Endothelial cell of umbilical vein (primary cell): ENCODE data around the gene PFDN6. TPM values are rescaled to one million over a fixed set of nuclear protein-coding genes. Genes with fewer than 3 reads are reported as not detected.
A peak's percentile ranks its signal among the peaks of the same experiment; 100 is the strongest.

ENCODE experiments used
- BruUV-seq: library from RNA; stranded (reverse); fragments of 400-500 nt; replicated peaks from 2 replicates; lab custom pipeline; 2021; lab: Mats Ljungman, UMichigan
- CTCF ChIA-PET: fragments of 300-600, 350-600 bp; sonication (Branson Sonifier 250); formaldehyde crosslinking; loops from one replicate; lab custom pipeline; 2021; ENCODE audit warnings: antibody characterized with exemption, inconsistent platforms; lab: Charles Lee
- POLR2A ChIA-PET: fragments of 300-600, 350-600 bp; sonication (Branson Sonifier 250); formaldehyde crosslinking; loops from one replicate; lab custom pipeline; 2021; ENCODE audit warnings: antibody characterized with exemption, inconsistent platforms; lab: Charles Lee
- DNase-seq: peaks from one replicate; pipeline ENCODE4 v3.0.0-alpha.2; 2011; ENCODE audit warnings: low read depth, low spot score
- FAIRE-seq: peaks from 2 replicates; lab custom pipeline; 2011; peaks lifted over from hg19 to GRCh38; lab: Jason Lieb, UNC
- H2AFZ ChIP-seq: 2 replicates; pipeline ENCODE4 v1.6.0; 2012; ENCODE audit warnings: low read depth, low read length, control low read depth, inconsistent platforms
- H3K27ac ChIP-seq: 2 replicates; pipeline ENCODE4 v1.5.1; 2011; ENCODE audit warnings: low read depth, mild to moderate bottlenecking, control low read depth, low read length, moderate library complexity; ENCODE audit not compliant: insufficient read depth
- H3K27me3 ChIP-seq, 2 experiments: 2 replicates each; pipeline versions ENCODE4 v1.6.0 to v1.6.1; 2011; ENCODE audit warnings: low read length in 2 of 2, mixed read lengths in 1 of 2; ENCODE audit not compliant: control insufficient read depth in 2 of 2, insufficient read depth in 2 of 2
- H3K36me3 ChIP-seq, 2 experiments: 2 replicates in 1 of 2; 3 replicates in 1 of 2; pipeline ENCODE4 v1.5.1; 2011; ENCODE audit warnings: low read length in 2 of 2, mild to moderate bottlenecking in 1 of 2, moderate library complexity in 1 of 2; ENCODE audit not compliant: control insufficient read depth in 2 of 2, insufficient read depth in 2 of 2; ENCODE audit errors: extremely low read depth in 1 of 2
- H3K4me1 ChIP-seq: 3 replicates; pipeline ENCODE4 v1.5.1; 2011; ENCODE audit warnings: mild to moderate bottlenecking, low read length; ENCODE audit not compliant: control insufficient read depth, insufficient read depth; ENCODE audit errors: extremely low read depth
- H3K4me2 ChIP-seq: 2 replicates; pipeline ENCODE4 v1.6.1; 2011; ENCODE audit warnings: low read length, control low read depth, mixed read lengths; ENCODE audit not compliant: insufficient read depth
- H3K4me3 ChIP-seq, 3 experiments: fragments of 200-600 bp in 1 of 3; sonication (generic), shearing (Covaris generic) in 1 of 3; replicated peaks in 1 of 3; 2 replicates each; pipeline ENCODE4 v1.5.1; 2011 to 2016; ENCODE audit warnings: control low read depth in 3 of 3, low read length in 3 of 3, mild to moderate bottlenecking in 2 of 3, inconsistent platforms in 1 of 3, low read depth in 1 of 3, moderate library complexity in 1 of 3; ENCODE audit not compliant: insufficient read depth in 1 of 3
- H3K79me2 ChIP-seq: 2 replicates; pipeline ENCODE4 v1.6.0; 2012; ENCODE audit warnings: low read length, inconsistent platforms; ENCODE audit not compliant: control insufficient read depth, insufficient read depth
- H3K9ac ChIP-seq: replicated peaks from 2 replicates; pipeline ENCODE3; 2011; ENCODE audit warnings: low read length, control low read depth; ENCODE audit not compliant: insufficient read depth; ENCODE audit errors: extremely low read depth
- H3K9me1 ChIP-seq: replicated peaks from 3 replicates; pipeline ENCODE4 v1.6.0; 2011; ENCODE audit warnings: mild to moderate bottlenecking, low read length; ENCODE audit not compliant: control insufficient read depth, insufficient read depth; ENCODE audit errors: extremely low read depth
- H3K9me3 ChIP-seq: replicated peaks from 2 replicates; pipeline ENCODE4 v1.5.1; 2012; ENCODE audit warnings: low read length, inconsistent platforms; ENCODE audit not compliant: control insufficient read depth, insufficient read depth
- H4K20me1 ChIP-seq: replicated peaks from 2 replicates; pipeline ENCODE3; 2011; ENCODE audit warnings: mild to moderate bottlenecking, low read length; ENCODE audit not compliant: control insufficient read depth, insufficient read depth; ENCODE audit errors: extremely low read depth
- EZH2 ChIP-seq: IDR thresholded peaks from 2 replicates; pipeline ENCODE4 v1.6.1; 2012; ENCODE audit warnings: borderline replicate concordance, low read depth, mild to moderate bottlenecking, moderate library complexity, low read length, inconsistent platforms; ENCODE audit not compliant: severe bottlenecking
- FOS ChIP-seq: IDR thresholded peaks from 2 replicates; pipeline ENCODE4 v1.6.1; 2011; ENCODE audit warnings: mild to moderate bottlenecking, low read length, moderate library complexity, borderline replicate concordance; ENCODE audit not compliant: insufficient read depth
- JUN ChIP-seq: IDR thresholded peaks from 2 replicates; pipeline ENCODE4 v1.6.1; 2011; ENCODE audit warnings: borderline replicate concordance, low read depth; ENCODE audit not compliant: insufficient read length, insufficient read depth
- MYC ChIP-seq: IDR thresholded peaks from one replicate; pipeline ENCODE4 v1.6.1; 2011; ENCODE audit warnings: mild to moderate bottlenecking, low read depth, low read length
- POLR2A ChIP-seq: IDR thresholded peaks from 2 replicates; pipeline ENCODE4 v1.6.1; 2012; ENCODE audit warnings: low read depth, mild to moderate bottlenecking, control low read depth, low read length
- dilution Hi-C: fragments of 300-500 bp; cut with MboI; formaldehyde crosslinking; loops from one replicate; pipeline ENCODE4 v1.15.0; 2019; ENCODE audit warnings: low sequenced_read_pairs; ENCODE audit not compliant: extremely low pct_ligation_motif_present
- intact Hi-C: fragments of 100-400 bp; cut with micrococcal nuclease; formaldehyde crosslinking; loops from one replicate; pipeline ENCODE4 v1.10.0; 2022
- polyA plus RNA-seq, 4 experiments: library from polyadenylated mRNA; depleted of rRNA in 3 of 4; stranded (reverse) in 3 of 4; unstranded in 1 of 4; fragments of >200 nt; gene quantifications; 2 replicates each; pipeline versions ENCODE4 v1.2.1 to v1.2.3, GENCODE V29; 2011 to 2012; ENCODE audit warnings: missing spikeins in 1 of 4
- total RNA-seq: library from RNA; stranded (reverse); gene quantifications from 2 replicates; pipeline ENCODE4 v1.2.3, GENCODE V29; 2021
- TF ChIP-seq, protein P1 (sequence below), 2 donors: IDR thresholded peaks; 1 replicate in 1 of 2; 2 replicates in 1 of 2; pipeline ENCODE4 v1.5.1; 2011; ENCODE audit warnings: low read length in 2 of 2, mild to moderate bottlenecking in 2 of 2, moderate library complexity in 2 of 2, control low read depth in 1 of 2, inconsistent platforms in 1 of 2, low read depth in 1 of 2; ENCODE audit not compliant: insufficient read depth in 1 of 2; ENCODE audit errors: extremely low read depth in 1 of 2

The PFDN6 gene
- total and polyA plus RNA-seq, 2 donors (not counting 3 experiments of a cell fraction or from before 2014, with no cell fraction given): 31.0 to 63.5 TPM

DNA sequence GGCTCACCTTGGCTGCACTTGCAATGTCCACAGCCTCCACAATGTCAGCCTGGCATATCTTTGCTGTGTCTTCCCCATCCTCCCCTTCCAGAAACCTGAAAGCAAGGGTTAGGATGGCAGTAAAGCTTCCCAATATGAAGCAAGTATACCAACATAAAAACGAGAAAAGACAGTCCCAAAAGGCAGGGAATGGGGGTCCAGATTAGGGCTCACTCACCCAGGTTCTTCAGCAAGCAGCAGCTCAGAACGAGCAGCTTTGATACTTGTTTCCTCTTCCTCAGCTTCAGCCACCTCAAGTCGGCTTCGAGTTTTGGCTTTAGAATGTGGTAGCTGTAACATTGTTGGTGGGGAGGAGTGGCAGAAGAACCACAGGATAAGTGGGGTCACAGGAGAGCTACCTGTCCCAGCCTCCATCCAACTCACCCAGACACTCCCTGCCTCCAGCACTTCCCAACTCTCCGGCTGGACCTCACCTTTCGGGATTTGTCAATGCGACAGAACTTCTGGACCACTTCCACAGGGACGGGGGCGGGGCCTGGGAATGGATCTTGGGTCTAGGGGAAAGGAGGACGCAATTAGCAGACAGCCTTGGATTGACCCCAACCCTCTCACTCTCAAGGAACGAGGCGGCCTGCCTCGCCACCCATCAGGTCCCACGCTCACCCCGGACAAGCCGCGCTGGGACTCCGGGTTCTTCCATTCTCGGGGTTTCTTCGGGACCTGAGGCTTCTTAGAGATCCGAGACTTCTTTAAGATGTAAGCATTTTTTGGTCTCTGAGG is 1.1 kb upstream of the PFDN6 start:
- Histone ChIP-seq H3K4me2 (peak overlapping the region; percentile 79), H3K36me3 (peaks cover 12 to 30% of the 10 kb centered on the region in 2 experiments), H3K27me3 (no peaks in the 10 kb centered on the region), H3K9me3 (no peaks in the 10 kb centered on the region), H3K4me1 (peaks cover 13% of the 10 kb centered on the region), H3K79me2 (peaks cover 27% of the 10 kb centered on the region), H3K4me3 (peak overlapping the region; percentile 59 to 96 (median 88)), H3K9ac (peak overlapping the region; percentile 65), H3K9me1 (no peaks in the 10 kb centered on the region), H3K27ac (peak overlapping the region; percentile 16), H2AFZ (peak overlapping the region; percentile 48), H4K20me1 (no peaks in the 10 kb centered on the region)
- dilution Hi-C loops (no loop called here), intact Hi-C loops (no loop called here)
- FAIRE-seq (no peak), DNase-seq (no peak)
- CTCF ChIA-PET: interaction anchor here (0.9 to 2.1 kb wide), 7 partner anchors 9 to 30 kb away, joined by 3 to 17 read pairs (median 6); partner anchors contain the start of genes B3GALT4, RGL2 and ZBTB22
- POLR2A ChIA-PET: interaction anchor here (1.6 to 1.7 kb wide), 2 partner anchors 17 to 35 kb away, joined by 5 to 6 read pairs; partner anchors contain the start of genes RPS18 and VPS52
- BruUV-seq: TSS peak; percentile 60
- TF ChIP-seq EZH2 (no peak), POLR2A (no peak), FOS (no peak), JUN (no peak), MYC (no peak)
- TF ChIP-seq, protein P1, sequence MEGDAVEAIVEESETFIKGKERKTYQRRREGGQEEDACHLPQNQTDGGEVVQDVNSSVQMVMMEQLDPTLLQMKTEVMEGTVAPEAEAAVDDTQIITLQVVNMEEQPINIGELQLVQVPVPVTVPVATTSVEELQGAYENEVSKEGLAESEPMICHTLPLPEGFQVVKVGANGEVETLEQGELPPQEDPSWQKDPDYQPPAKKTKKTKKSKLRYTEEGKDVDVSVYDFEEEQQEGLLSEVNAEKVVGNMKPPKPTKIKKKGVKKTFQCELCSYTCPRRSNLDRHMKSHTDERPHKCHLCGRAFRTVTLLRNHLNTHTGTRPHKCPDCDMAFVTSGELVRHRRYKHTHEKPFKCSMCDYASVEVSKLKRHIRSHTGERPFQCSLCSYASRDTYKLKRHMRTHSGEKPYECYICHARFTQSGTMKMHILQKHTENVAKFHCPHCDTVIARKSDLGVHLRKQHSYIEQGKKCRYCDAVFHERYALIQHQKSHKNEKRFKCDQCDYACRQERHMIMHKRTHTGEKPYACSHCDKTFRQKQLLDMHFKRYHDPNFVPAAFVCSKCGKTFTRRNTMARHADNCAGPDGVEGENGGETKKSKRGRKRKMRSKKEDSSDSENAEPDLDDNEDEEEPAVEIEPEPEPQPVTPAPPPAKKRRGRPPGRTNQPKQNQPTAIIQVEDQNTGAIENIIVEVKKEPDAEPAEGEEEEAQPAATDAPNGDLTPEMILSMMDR (IDR thresholded peaks at IDR 0.05; ENCODE audit: extremely low read depth in 1 of 2, insufficient read depth in 1 of 2, low read depth in 1 of 2, low read length in 2 of 2): no peak
